Hindlimb muscle (tissue), 1 donor: ENCODE measurements around the gene BCL7A. TPM values are rescaled to one million over a fixed set of nuclear protein-coding genes. Genes with fewer than 3 reads are reported as not detected.

Source experiments
- DNase-seq: peaks from one replicate; pipeline ENCODE4 v3.0.0-alpha.2; 2013
- polyA plus RNA-seq: library from polyadenylated mRNA; unstranded; fragments of 120-200 nt; gene quantifications from one replicate; pipeline ENCODE4 v1.2.1, GENCODE V29; 2013; ENCODE audit not compliant: insufficient read length

The BCL7A gene
- polyA plus RNA-seq, 1 donor, result 21.2 TPM

DNA sequence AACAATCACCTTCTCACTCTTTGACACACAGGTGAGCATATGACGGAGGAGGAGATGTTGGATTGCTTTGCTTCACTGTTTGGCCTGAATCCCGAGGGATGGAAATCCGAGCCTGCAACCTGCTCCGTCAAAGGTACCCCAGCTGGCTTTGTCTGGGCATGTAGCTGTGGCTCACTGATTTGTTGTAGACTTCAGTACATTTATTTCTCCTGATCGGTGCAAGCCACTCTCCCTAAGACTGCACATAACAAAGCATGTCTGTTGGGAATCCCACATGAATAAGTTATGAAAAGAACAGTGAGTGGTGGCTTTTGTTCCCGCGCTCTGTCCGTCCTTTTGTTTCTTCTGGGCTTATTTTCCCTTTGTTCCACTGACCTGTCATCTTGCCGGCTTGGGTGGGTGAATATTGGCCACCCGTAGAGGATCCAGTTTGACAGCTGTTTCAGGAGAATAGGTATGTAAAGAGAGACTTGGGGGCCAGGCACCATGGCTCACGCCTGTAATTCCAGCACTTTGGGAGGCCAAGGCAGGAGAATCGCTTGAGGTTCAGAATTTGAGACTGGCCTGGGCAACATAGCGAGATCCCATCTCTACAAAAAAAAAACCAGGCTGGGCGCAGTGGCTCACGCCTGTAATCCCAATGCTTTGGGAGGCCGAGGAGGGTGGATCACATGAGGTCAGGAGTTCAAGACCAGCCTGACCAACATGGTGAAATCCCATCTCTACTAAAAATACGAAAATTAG is 20.0 kb upstream of the BCL7A start:
- no peak for DNase-seq

- peak; percentile 29 for DNase-seq
These were observed 17.8 kb upstream of the BCL7A start for GRCh38 chr12:122003651-122004611.

- no peak for DNase-seq
These were observed 17.0 kb upstream of the BCL7A start for GRCh38 chr12:122004633-122005071.

DNA sequence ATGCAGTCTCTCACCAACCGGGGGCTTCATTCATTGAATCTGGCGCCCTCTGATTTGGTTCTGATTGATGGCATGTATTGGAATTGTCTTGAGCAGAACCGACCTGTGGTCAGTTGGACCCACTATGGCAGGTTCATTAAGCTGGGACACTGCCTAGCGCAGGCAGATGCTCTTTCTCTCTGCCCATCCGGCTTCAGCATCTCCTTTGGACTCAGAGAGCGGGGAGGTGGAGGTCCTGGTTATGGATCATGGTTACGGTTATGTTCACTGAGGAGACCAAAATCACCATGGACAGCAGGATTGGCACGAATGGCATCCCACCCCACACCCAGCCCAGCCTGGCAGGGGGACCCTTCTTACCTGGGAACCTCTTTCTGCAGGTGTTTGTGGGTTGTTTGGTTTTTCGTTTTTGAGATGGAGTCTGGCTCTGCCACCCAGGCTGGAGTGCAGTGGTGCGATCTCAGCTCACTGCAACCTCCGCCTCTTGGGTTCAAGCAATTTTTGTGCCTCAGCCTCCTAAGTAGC is 16.4 kb upstream of the BCL7A start:
- no peak for DNase-seq

- no peak for DNase-seq
These were observed 15.3 kb upstream of the BCL7A start for GRCh38 chr12:122006186-122006926.

DNA sequence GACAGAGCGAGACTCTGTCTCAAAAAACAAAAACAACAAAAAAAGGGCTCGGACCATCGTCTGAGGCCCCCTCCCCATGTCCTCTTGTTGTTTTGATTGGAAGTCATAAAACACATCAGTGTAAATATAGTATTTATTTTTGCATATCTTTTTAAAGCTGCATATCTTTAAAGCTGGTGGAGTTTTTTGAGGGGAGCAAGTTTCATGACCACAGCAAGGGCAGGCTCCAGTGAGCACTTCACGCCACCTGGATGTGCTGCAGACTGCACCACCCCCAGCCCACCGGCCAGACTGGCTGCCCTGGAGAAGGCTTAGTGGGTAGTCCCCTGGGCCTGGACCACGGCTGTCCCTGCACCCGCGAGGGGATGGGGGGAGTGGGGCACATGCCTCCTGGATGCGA is 11.9 kb upstream of the BCL7A start:
- DNase-seq, result no peak

DNA sequence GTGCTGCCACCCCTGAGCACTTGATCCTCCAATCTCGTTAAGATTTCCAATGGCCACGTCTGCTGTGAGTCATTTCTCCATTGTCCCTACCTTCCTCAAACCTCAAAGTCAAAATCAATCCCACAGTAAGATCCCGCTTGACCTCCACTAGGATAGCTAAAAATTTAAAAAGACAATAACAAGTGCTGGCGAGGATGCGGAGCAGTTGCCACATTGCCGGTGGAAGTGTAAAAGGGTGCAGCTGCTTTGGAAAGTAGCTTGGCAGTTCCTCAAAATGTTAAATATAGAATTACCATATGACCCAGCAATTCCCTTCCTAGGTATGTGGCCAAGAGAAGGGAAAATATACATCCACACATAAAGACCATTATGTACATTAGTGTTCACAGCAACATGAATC is 9.5 kb upstream of the BCL7A start:
- no peak for DNase-seq

DNA sequence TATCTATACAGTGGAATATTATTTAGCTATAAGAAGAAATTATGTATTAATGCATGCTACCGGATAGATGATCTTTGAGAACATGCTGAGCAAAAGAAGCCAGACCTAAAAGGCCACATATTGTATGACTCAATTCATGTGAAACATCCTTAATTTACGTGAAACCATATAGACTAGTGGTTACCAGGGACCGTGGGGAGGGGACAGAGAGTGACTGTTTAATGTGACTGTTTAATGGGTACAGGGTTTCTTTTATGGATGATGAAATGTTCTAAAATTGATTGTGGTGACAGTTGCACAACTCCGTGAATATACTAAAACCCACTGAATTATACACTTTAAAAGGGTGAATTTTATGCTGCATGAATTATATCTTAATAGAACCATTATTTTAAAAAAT is 8.5 kb upstream of the BCL7A start:
- DNase-seq, result no peak

- no peak for DNase-seq
These were observed 7.7 kb upstream of the BCL7A start for GRCh38 chr12:122013791-122014590.

DNA sequence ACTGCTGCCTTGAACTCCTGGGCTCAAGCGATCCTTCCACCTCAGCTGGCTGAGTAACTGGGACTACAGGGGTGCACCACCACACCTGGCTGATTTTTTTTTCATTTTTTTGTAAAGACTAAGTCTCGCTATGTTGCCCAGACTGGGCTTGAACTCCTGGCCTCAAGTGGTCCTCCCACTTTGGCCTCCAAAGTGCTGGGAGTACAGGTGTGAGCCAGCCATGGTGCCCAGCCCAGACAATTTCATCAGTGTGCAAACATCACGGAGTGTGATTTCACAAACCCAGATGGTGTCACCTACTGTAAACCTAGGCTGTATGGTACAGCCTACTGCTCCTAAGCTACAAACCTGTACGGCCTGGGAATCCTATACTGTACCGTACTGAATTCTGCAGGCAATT is 6.9 kb upstream of the BCL7A start:
- DNase-seq, result no peak

DNA sequence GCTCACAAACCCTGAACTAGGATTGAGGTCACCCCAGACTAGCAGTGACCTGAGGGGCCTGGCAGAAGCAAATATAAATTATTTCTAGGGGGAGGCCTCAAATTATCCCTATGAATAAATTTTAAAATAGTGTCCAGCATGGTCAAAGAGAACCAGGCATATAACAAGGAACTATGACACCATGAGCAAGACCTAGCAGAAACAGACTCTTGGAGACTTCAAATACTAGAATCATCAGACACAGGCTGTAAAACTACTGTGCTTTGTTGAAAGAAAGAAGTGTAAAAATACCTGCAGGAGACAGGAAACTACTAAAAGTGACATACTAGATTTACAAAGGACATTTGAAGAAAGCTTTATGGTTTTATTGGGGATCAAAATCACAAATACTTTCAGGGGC is 3.2 kb upstream of the BCL7A start:
- no peak for DNase-seq

DNA sequence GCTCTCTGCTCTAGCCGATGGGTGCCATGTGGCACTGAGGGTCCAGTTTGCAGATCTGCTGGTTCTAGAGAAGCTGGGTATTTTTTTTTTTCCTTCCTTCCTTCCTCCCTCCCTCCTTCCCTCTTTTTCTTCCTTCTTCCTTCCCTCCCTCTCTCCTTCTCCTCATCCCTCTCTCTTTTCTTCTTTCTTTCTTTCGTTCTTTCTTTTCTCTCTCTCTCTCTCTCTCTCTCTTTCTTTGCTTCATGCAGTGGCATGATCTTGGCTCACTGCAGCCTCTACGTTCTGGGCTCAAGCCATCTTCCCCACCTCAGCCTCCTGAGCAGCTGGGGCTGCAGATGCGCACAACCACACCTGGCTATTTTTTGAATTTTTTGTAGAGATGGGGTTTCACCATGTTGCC is 2.7 kb upstream of the BCL7A start:
- no peak for DNase-seq

DNA sequence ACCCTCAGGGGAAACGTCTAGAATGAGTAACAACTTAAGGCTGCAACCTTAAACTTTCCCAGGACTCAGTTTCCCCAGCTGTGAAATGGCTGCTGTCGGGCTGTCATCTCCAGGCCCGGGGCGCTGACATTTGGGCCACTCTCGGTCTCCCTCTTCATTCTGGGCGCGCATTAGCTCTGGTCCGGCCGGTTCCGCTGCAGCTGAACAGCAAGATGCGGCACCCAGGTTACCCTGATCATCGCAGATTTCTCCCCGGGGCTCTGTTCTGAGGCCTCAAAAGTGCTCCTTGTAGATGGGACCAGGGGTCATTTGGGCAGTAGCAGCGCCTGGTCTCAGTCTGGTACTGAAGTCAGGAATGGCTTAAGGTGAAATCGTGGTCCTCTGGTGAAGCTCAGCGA is 890 bp upstream of the BCL7A start:
- DNase-seq, result no peak

GRCh38 chr12:122021193-122021821 is 377 bp upstream of the BCL7A start:
- peak; percentile 36 for DNase-seq

- peak; percentile 33 for DNase-seq
These were observed 982 bp downstream of the BCL7A start for GRCh38 chr12:122022393-122023338.

GRCh38 chr12:122023339-122024131 is 1.9 kb downstream of the BCL7A start:
- DNase-seq, result peak; percentile 88

- DNase-seq, result no peak
These were observed 2.6 kb downstream of the BCL7A start for GRCh38 chr12:122024132-122024785.

DNA sequence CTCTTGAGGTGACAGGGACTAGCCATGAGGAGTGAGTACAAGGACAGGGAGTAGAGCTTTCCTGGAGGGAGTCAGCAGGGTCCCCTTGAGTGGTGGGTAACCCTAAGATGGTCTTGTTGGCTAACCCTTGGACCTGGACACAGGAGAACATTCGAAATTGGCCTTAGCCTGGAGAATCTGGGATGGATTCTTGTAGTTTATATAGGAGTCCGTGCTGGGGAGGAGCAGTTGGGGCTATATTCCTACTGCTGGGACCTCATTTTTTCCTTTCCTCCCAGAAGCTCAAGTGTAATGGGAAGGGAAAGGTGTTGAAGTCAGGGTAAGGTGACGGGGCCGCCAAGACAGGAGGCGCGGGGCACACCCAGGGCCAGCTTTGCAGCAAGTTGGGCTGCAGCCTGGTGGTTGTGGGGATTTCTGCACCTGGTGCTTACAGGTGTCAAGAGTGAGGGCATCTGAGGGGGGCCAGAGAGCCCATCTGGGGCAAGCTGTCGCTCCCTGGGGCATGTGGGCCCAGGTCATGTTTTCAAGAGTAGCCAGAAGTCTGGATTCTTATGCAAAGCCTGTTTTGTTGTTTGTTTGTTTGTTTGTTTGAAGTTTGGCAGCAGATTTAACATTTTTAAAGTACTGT is 5.1 kb downstream of the BCL7A start:
- no peak for DNase-seq
